GM19468 (cell line): ENCODE measurements around the gene ST14.

Experiments used
- ATAC-seq: cut with Tn5 transposase; IDR thresholded peaks from one replicate; pipeline ENCODE4 v1.9.1; 2021; ENCODE audit warnings: mild to moderate bottlenecking, moderate library complexity, moderate number of reproducible peaks; ENCODE audit not compliant: unreplicated experiment; ENCODE audit errors: extremely low read depth

ST14 gene

DNA sequence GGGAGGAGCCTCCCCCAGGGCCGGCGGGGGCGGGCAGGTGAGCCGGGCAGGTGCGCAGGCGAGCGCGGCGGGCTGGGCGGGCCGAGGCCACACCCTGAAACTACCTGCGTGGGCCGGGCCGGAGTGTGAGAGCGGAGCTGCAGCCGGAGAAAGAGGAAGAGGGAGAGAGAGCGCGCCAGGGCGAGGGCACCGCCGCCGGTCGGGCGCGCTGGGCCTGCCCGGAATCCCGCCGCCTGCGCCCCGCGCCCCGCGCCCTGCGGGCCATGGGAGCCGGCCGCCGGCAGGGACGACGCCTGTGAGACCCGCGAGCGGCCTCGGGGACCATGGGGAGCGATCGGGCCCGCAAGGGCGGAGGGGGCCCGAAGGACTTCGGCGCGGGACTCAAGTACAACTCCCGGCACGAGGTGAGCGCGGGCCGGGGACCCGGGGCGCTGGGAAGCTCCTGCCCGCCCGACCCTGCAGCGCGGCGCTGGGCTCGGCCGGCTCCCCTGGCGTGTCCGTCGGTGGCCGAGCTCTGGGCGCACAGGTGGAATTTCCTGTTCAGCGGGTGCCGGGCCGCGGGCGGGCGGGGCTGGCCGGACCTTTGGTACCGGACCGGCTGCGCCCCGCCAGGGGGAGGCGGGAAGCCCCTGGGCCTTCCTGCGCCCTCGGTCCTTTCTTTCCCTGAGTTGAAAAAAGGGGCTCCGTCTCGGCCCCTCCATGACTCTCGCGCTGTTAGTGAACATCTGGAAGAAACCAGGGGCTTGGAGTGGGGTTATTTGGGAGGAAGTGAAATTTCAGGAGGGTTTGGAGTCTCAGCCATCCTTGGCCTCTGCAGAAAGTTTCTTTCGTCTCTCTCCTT is at the start of gene ST14:
ST14 (plus strand) TSS at position 126 of the 841 bp plus-strand sequence; CDS start at position 324, 198 bp downstream.
- no peak for ATAC-seq

DNA sequence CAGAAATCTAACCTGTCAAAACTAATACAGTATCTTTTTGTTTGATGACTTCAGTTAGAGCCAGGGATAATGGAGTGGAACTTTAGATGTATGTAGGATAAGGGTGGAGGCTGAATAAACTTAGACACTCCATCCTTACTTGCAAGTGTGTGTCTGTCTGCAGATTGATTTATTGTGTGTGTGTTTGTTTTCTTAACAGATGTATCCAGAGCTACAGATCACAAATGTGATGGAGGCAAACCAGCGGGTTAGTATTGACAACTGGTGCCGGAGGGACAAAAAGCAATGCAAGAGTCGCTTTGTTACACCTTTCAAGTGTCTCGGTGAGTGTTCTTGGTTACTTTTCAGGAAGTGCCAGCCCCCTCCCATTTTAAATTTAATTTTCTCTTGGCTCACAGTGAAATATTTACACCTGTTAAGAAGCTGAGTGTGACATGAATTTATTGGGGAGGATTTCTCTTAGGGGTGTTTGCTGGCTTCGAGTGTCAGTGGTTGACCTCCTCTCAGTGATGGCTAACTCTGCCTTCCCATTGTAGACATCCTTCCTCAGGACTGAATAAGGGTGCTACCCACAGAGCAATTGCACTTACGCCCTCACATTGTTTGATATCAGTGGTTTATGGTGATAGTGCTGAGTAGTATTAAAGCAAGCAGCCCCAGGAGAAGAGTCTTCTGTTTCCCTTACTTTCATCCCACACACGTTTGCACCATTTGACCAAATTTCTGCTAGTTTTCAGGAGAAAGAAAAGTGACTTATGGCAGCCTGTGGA is 49.1 kb upstream of the ST14 start:
- no peak for ATAC-seq

DNA sequence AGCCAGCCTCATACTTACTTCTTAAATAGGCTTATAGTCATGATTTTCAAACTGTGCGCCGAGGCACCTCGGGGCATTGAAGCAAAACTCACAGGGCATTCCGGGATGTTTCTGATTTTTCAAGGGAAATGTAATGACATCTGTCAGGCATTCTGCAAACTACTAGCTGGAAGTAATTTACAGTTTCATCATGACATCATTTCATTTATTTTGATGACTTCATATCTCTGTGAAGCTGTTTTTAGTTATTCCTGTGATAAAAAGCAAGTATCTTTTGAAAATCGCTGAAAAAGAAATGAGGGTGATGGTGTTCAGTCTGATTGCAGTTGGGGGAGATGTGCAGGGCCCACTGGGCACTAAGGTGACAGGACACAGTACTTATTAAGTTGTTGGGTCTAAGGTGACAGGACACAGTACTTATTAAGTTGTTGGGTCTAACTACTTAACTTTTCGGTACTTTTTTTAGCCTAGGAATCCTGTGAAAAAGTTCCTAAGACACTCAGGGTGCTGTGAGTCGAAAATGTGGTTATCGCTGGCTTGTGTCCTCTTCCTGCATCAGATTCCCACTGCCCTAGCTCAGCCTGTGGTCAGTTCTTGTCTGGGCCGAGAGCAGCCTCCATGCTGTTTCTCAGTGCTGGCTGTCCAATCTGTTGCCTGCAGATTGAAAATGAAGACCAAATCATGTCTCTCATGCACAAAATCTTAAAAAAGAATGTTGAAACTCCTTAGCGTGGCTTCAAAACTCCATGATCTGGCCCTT is 47.3 kb upstream of the ST14 start:
- no peak for ATAC-seq

DNA sequence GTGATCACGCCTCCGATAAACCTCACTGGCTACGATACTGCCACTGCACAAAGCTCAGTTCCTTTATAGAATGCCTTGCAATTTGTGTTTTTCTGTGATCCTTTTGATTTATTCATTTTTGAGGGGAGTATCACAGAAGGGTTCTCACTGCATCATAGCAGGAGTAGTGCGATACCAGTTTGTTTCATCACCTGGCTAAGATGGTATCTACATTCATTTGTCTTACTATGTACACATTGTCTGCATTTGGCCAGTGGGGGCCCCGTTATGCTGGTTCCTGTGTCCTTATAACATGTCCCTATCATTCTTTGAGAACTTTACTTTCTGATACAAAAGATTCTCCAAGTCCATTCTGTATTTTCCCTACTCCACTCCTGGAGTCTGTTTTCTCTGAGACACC is 45.3 kb upstream of the ST14 start:
- ATAC-seq: no peak

DNA sequence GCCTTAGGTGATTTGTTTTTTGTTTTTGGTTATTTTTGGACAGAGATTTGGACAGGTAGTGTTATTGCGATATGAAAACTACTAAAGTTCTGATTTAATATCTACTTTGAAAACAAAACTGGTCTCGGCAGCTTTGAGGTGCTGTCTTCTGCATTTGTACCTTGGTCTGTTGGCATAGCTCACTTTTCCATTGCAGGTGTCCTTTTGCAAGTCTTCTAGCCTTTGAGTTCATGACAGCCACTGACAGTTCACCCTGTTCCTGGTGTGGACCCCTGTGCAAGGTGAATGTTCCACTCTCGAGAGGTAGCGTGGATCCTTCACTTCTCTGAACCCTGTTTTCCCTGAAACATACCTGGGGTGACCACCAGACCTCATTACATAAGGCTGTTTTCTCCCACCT is 44.9 kb upstream of the ST14 start:
- ATAC-seq: no peak

DNA sequence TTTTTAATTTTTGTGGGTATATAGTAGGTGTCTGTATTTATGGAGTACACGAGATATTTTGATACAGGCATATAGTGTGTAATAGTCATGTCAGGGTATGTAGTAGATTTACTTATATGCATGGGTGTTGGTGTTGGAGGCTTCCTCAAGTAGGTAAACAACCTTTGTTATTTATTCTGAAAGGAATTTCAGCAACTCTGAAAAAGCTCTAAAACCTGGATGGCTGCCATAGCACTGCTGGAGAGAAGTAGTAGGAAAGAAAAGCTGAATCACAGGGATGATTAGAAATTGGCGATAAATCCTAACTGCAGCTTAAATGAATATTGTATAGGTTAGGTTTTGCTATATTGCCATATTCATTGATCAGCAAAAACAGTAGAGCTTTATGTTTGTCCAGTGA is 44.4 kb upstream of the ST14 start:
- ATAC-seq: no peak

DNA sequence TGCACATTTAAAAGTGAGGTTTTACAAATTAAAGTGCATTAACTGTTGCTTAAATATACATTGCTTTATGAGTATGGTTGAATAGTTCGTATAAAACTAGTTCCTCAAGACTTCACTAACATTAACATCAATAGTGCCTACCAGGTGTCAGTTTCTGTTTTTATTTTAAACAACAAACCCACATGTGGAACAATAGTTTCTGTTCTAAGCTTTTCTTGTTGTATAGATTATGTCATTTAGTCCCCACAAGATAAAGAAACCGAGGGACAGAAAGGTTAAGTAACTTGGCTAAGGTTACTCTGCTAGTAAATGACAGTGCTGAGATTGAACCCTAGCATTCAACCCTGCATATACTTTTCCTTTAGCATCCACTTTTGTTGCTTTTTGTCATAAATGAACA is 41.4 kb upstream of the ST14 start:
- peak; percentile 91 for ATAC-seq

DNA sequence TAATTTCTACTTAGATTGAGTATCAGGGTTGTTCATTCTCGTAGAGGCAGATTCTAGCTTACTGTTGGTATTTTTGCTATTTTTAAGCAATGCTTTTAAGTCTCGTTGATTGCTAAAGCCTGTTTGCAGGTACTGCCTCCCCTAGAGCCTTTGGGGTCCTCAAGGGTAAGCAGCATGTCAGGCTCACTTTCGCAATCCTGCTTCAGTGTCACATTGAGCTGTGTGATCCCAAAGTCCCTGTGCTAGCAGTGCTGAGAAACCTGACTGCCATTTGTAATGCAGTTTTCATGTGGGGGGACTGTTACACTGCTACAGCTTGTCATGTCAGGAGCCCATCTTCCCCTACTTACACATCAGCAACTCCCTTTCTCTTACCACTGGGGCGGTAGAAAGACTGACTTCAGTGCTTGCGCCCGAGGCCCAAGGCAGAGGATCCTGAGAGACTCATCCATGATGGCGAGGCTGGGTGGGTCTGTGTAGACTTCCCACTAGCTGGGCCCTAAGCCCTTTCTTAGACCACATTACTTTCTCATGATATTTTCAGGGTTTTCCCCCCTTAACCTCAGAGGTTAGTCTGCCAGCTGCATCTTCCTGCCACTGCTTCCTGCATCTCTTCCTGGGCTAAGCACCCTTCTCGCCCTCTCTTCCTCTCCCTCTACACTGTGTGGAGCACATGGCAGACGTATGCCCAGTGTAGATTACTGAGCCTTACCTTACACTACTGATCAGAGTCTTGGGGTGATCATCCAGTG is 40.8 kb upstream of the ST14 start:
- ATAC-seq: no peak

DNA sequence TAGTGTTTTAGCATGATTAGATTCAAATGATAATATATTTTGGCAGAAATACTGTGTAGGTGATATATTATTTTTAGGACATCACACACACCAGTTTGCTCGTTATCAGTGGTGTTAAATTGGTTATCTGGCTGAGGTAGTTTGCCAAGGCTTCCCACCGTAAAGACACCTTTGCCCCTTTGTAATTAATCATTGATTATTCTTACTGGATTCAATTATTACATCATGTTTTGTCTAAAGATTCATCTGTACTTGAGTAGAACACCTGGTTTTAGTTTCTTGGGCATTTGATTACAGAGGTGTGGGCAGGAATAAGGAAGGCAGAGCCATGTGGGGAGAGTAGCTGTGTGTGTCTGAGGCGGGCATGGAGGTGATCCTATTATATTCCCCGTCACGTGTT is 39.5 kb upstream of the ST14 start:
- no peak for ATAC-seq

DNA sequence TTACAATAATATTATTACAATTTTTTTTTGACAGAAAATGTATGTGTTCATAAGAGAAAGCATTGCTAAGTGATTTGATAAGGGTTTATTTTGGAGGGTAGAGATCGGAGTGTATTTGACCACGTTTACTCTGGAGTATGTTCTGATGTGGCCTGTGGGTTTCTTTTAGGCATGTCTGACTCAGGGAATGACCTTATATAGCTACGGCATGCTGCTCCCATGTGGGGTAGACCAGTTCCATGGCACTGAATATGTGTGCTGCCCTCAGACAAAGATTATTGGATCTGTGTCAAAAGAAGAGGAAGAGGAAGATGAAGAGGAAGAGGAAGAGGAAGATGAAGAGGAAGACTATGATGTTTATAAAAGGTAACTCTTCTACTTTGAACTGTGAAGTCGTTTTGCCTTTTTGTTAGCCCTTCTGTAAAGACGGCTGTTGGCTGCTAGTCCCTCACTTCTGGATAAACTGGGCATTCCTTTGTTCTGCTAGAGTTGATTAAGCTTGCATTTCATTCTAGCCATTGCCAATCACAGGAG is 38.1 kb upstream of the ST14 start:
- ATAC-seq: no peak

DNA sequence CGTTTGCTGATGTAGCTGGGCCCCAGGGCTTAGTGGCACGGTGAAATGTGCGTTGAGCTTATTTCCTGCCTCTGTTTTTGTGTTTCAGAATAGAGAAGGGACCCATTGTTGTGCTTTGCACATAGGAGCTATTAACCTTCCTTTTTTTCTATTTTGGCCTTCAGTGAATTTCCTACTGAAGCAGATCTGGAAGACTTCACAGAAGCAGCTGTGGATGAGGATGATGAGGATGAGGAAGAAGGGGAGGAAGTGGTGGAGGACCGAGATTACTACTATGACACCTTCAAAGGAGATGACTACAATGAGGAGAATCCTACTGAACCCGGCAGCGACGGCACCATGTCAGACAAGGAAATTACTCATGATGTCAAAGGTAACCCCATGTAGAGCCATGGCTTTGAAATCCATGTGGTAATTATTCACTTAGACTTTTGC is 37.4 kb upstream of the ST14 start:
- ATAC-seq: no peak

DNA sequence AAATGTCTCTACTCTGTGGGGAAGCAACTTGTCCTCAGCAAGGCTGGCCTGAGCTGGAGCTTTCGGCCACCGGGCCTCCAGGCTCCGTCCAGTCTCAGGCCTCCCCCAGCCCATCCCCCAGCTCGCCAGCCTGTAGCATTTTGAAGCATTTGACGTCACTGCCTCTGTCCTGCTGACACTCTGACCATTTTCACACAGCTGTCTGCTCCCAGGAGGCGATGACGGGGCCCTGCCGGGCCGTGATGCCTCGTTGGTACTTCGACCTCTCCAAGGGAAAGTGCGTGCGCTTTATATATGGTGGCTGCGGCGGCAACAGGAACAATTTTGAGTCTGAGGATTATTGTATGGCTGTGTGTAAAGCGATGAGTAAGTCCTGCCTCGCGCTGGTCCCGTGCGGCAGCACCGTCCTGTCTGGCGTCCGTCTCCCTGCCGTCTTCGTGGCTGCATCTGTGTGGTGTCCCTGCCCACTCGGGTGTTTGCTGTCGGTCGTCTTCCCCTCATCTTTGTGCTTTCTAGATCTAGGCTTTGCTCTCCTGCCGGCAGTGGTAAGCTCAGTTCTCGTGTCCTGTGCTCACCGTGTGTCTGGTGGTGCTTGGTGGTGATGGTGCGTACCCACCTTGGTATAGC is 36.1 kb upstream of the ST14 start:
- ATAC-seq: no peak

DNA sequence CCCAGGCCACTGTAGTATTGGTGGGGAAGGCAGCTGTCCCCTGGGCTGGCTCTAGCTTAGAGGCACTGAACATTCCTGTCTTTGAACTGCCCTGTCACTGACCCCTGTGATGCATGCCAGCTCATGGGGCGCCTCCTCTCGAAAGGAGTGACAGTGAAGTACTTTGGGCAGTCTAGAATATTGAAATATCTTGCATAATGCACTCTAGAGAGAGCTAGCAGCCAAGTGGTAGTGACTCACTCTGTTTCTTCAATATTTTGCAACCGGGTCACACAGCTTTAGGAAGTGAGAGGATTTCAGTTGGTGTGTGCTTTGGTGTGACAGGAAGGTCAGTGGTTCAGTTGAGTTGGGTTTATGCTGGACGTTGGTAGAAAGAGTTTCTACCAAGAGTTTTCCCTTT is 35.5 kb upstream of the ST14 start:
- ATAC-seq: no peak

DNA sequence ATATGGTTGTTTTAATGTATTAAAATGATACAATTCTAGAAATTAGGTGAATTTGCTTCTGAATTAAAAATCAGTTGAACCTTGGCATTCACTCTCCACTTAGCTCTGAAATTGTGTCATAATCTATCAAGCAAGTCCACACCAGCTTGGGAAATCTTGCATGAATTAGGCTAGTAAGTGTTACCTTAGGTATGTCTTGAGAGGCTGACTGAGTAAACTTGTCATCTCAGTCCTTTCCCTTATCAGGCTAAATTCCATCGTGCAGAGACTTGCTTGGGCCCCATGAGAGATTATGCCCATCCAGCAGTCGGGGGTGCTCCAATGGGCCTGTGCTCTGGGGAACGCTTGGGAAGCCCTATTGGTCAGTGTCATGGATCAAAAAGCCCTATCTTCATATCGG is 33.9 kb upstream of the ST14 start:
- no peak for ATAC-seq

DNA sequence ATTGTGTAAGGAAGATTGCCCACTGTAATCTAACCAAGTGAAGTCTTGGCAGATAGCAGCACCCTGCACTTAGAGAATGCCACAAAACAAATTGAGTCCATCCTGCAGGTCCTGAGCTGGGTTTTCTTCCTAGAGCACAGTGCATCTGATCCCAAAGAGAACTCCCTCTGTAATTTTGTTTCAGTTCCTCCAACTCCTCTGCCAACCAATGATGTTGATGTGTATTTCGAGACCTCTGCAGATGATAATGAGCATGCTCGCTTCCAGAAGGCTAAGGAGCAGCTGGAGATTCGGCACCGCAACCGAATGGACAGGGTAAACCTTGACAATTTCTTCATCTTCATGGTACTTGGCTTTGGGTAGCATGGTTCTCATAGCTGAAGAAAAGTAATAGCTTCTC is 33.1 kb upstream of the ST14 start:
- no peak for ATAC-seq

DNA sequence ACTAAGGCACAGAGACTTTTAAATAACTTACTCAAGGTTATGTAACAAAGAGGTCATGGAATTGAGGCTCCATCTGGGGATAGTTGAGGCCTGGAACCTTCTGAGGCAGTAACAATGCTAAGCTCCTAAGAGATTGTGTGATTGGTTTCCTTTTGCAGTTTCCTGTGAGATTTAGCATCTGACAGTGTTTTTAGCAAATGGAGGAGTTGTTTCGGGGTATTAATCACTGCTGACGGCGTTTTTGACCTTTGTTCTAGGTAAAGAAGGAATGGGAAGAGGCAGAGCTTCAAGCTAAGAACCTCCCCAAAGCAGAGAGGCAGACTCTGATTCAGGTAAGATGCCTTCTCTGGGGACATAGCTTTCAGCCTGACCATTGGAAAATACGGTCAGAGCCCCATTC is 32.1 kb upstream of the ST14 start:
- no peak for ATAC-seq

DNA sequence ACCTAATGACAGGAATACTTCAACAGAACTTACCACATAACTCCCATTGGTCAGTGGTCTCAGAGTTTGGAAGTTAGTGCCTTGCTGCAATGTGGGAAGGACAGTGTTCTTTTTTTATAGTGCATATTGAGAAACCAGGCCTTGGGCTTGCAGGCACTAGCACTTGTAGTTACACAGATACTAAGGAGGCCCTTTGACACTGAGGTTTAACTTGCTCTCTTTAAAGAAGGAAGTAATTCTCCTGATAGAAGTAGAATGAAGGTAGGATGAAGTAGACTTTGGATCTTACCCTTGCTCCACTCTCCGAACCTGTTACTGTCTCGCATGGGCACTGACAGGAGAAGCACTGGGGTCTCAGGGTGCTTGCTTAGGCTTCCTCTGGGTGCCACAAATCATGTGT is 31.0 kb upstream of the ST14 start:
- no peak for ATAC-seq

DNA sequence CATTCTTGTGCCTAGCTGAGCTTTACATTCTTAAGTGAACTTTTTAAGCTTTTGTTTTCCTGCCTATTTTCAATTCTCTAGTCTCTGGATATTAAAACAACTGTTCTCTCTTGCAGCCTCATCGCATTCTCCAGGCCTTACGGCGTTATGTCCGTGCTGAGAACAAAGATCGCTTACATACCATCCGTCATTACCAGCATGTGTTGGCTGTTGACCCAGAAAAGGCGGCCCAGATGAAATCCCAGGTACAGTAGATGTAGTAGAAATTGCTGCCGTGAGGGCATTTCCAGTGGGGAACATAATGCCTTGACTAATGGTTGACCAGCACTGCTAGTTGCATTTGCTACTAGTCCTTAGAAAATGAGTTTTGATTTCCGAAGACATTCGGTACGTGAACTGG is 29.7 kb upstream of the ST14 start:
- no peak for ATAC-seq
